GM12874 (cell line): ENCODE results near the gene SCAF8.

Experiments used
- TF ChIP-seq, protein P1 (sequence below): IDR thresholded peaks from 2 replicates; pipeline ENCODE4 v1.5.1; 2011; ENCODE audit warnings: low read depth, mild to moderate bottlenecking, control low read depth, low read length, moderate library complexity; ENCODE audit not compliant: insufficient read depth

Gene SCAF8

DNA sequence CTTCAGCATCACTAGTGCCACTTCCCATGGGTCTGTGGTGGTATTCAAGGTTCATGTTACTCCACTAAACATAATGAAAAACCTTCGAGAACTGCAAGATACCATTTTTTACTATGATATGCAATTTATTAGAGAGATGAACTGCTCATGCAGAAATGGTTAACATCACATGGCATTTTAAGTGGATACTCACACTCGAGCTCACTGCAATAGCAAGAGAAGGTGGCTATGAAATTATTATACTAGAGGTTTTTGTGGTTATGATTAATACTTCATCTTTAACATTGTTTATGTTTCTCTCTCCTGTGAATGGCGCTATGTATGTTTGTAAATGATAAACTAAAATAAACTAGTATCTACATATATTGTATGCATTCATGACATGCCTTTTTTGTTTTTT is 35.1 kb downstream of the SCAF8 start:
- TF ChIP-seq, protein P1, sequence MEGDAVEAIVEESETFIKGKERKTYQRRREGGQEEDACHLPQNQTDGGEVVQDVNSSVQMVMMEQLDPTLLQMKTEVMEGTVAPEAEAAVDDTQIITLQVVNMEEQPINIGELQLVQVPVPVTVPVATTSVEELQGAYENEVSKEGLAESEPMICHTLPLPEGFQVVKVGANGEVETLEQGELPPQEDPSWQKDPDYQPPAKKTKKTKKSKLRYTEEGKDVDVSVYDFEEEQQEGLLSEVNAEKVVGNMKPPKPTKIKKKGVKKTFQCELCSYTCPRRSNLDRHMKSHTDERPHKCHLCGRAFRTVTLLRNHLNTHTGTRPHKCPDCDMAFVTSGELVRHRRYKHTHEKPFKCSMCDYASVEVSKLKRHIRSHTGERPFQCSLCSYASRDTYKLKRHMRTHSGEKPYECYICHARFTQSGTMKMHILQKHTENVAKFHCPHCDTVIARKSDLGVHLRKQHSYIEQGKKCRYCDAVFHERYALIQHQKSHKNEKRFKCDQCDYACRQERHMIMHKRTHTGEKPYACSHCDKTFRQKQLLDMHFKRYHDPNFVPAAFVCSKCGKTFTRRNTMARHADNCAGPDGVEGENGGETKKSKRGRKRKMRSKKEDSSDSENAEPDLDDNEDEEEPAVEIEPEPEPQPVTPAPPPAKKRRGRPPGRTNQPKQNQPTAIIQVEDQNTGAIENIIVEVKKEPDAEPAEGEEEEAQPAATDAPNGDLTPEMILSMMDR = no peak

DNA sequence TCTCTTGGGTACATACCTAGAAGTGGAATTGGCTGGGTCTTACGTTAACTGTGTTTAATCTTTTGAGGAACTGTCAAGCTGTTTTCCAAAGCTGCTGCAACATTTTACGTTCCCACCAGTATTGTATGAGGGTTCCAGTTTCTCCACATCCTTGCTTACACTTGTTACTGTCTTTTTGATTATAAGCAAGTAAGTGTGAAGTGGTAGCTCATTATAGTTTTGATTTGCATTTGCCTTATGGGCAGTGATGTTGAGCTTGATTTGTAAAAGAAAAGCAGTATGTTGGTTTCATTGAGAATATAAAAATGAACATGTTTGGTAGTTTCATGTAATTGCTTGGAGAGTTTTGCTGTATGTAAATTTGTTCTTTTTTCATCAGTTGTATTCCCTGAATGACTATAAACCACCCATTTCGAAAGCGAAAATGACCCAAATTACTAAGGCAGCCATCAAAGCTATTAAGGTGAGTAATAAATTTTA is 40.4 kb downstream of the SCAF8 start:
- TF ChIP-seq, protein P1 = no peak

DNA sequence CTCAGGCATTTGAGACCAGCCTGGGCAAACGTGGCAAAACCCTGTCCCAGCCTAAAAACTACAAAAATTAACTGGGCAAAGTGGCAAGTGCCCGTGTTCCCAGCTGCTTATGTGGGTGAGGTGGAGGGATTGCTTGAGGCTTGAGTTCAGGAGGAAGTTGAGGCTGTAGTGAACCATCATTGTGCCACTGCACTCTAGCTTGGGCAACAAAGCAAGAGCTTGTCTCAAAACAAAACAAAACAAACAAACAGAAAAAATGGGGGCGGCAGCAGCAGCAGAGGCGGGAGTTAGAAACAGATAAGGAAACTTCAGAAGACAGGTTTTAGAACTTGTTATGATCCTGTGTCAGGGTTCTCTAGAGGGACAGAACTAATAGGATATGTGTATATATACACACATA is 49.0 kb downstream of the SCAF8 start:
- TF ChIP-seq, protein P1 = no peak

DNA sequence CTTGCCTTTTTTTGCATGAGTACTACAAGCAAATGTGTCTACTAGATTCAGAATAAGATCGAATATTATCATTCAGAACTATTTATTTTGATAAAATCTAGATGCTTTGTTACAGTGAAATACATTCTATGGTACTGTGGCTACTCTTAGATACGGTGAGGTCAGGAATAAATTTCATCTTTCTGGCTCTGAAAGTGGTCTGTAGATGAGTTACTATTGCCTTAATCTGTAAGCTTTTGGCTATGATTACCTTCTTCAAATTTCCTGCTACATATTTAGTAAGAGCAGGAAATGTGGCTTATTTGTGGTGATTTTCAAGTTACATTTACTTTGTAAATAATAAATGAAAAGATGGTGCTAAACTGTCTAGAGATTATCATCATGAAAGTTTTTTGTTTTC is 50.0 kb downstream of the SCAF8 start:
- TF ChIP-seq, protein P1 = no peak

DNA sequence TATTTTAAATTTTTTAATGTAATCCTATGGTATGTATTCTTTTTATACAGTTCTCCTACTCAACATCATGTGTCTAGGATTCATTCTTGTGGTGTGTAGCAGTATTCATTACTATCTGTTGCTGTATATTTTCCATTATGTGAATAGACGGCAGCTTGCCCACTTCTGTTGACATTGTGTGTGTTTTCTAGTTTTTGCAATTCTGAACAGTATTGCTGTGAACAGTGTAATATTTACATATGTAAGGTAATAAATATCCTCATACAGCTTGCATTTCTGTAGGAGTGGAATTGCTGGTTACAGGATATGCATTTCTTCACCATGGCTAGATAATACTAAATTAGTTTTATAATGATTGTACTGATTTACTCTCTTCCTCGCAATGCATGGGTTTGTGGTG is 51.9 kb downstream of the SCAF8 start:
- TF ChIP-seq, protein P1 = no peak

DNA sequence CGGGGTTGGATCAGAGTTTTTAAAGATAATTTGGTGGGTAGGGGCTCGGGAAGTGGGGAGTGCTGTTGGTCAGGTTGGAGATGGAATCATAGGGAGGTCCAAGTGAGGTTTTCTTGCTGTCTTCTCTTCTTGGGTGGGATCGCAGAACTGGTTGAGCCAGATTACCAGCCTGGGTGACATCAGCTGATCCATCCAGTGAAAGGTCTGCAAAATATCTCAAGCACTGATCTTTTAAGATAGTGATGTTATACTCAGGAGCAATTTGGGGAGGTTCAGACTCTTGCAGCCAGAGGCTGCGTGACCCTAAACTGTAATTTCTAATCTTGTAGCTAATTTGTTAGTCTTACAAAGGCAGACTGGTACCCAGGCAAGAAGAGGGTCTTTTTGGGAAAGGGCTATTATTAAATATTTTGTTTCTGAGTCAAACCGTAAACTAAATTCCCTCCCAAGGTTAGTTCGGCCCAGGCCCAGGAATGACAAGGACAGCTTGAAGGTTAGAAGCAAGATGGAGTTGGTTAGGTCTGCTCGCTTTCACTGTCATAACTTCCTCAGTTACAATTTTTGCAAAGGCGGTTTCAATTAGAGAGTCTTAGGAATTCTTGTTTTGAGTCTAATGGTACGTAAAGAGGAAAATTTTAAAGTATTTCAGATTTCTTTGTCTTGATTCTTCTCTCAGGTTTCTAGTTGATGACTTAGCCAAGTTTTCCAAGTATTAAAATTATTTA is 53.1 kb downstream of the SCAF8 start:
- TF ChIP-seq, protein P1 = no peak

DNA sequence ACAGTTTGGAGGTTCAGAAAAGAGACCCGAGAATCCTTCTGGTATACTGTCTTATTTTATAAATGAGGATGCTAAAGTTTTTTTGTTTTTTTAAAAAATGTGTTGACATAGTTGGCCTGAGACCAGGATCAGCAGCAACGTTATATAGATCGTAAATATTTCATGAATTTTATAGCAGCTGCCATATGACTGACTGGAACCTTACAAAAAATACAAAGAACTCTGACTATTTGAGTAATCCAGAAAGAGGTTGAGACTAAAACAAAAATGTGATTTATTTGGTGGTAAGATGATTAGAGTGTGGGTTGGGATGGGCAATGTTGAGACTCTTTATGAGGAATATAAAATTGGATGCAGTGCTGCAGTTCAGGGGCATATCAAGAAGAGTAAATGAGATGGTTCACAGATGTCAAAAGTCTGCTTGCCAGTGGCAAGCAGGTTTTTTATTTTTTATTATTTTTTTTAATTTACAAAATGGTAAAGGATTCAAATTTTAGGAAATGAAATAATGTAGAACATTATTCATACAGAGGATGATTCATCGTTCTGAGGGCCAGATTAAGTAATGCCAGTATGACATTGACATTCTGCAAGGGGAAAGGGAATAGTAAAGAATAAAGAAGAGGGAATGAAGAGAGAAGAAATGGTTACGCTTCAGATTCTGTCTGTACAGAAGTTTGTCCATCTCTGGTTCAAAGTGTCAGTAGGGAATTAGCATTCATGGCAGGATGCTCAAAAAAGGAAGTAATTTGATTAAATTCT is 58.5 kb downstream of the SCAF8 start:
- TF ChIP-seq, protein P1 = no peak
